T-helper 1 cell treated with Interleukin-12 subunit alpha and Interleukin-12 subunit beta and Interleukin-4 antibody, amounts not matched to agents 30 ng/mL and 1 ng/mL, for 36 hours (primary cell): ENCODE measurements around the gene CRACR2A. TPM values are rescaled to one million over a fixed set of nuclear protein-coding genes. Genes with fewer than 3 reads are reported as not detected.

Experiments
- intact Hi-C: fragments of 100-400 bp; cut with micrococcal nuclease; formaldehyde crosslinking; loops from one replicate; pipeline ENCODE4 v1.15.1; 2024
- total RNA-seq: library from RNA; stranded (reverse); gene quantifications from 2 replicates; pipeline ENCODE4 v1.2.3, GENCODE V29; 2022

Gene CRACR2A
- total RNA-seq, 1 donor from 2014 or later = 49.9 TPM

DNA sequence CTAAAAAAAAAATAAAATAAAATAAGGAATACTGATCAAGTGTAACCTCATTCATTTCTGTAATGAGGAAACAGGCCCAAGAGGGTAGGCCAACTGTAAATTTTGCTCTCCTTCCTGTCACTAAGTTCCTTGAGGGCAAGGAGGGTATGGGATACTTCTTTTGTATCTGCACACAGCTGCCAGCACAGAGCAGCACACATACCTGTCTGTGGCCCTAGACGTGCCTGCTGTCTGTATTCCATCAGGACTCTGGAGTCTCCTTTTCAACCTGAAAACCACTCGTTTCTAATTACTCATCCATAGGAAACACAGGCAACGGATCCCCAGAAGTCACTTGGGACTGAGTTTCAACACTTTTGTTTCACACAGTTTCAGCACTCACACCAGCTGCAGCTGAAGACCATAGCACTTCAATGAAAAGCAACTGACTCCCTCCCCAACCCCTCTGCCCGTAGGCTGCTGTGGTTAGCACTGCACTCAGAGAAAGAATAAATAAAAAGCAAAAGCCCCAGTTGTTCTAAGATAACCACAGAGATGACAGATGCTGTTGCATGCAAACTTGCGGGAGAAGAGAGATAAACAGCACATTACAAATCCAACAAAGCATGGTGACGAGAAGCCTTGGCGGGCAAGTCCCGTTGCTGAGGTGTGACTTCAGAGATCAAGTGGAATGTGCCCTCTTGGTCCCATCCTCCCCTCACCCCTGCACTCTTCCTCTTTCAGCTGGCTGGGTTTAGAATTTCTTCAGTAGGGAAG is 24.9 kb downstream of the CRACR2A start:
- intact Hi-C loops = loop anchor here (1.0 to 10.0 kb wide), 8 partner anchors 16 to 1097 kb away; partner anchors contain the start of genes ITFG2 and PARP11

DNA sequence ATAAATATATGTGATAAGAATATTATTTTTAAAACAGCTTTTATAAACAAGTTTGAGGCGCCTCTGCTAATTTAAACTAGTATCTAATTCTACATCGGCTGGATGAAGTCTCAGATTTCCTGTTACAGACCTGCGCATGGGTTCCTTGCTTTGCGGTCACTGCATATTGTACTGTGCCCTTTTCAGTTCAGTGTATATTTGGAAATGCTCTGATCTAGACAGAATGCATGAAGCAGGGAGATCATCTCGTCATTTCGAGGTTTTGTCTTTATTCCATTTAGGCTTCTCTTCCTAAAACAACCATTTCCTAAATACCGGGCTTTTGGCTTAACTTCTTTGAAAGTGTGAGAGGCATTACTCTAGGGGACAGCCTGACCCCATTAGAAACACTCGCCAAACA is 25.6 kb downstream of the CRACR2A start:
- intact Hi-C loops = loop anchor here (5.0 to 10.0 kb wide), 3 partner anchors 45 to 1097 kb away; partner anchors contain the start of gene ITFG2

DNA sequence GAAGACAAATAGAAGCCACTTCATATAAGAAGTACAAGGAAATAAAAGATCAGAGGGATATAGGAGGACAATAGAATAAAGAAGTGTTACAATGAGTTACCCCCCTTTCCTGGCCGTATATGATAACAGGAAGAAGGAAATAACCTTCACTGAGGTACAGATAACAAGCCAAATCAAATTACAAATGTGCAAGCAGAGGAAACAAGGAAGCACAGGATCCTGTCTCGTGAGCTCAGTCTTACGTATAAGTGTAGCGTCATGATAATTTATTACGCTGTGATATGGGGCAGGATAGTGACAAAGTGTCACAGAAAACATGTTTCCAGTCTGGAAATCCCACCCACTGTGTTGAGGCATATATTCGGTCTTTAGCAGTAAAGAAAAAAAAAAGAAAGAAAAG is 26.5 kb downstream of the CRACR2A start:
- intact Hi-C loops = loop anchor here (5.0 to 10.0 kb wide), 3 partner anchors 46 to 1098 kb away; partner anchors contain the start of gene ITFG2

DNA sequence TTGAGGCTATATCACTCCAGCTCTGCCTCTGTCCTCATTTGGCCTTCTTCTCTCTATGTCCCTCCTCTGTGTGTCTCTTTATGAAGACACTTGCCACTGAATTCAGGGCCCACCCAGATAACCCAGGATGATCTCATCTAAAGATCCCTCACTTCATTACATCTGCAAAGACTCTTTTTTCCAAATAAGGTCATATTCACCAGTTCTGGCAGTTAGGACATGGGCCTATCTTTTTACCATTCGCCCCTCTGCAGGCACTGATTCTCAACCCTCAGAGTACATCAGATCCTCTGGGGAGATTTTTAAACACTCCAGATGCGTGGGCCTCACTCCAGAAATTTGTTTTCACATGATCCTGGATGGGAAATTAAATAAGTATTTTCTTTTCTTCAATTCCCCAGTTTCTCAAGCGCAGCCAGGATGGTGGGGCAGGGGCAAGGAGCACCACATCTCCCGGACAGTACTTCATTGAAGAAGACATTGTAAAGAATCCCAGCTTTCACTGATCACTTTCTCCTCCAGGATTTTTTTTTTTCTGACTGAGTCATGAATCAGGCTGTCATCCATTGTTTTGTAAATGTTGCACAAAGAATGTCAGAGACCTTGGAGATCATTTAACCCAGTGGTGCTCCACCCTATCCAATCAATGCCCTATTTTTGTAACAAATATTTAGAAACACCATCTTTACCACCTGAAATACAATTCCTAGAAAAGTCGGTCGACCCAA is 27.4 kb downstream of the CRACR2A start:
- intact Hi-C loops = loop anchor here (5.0 to 10.0 kb wide), 3 partner anchors 47 to 1099 kb away; partner anchors contain the start of gene ITFG2

DNA sequence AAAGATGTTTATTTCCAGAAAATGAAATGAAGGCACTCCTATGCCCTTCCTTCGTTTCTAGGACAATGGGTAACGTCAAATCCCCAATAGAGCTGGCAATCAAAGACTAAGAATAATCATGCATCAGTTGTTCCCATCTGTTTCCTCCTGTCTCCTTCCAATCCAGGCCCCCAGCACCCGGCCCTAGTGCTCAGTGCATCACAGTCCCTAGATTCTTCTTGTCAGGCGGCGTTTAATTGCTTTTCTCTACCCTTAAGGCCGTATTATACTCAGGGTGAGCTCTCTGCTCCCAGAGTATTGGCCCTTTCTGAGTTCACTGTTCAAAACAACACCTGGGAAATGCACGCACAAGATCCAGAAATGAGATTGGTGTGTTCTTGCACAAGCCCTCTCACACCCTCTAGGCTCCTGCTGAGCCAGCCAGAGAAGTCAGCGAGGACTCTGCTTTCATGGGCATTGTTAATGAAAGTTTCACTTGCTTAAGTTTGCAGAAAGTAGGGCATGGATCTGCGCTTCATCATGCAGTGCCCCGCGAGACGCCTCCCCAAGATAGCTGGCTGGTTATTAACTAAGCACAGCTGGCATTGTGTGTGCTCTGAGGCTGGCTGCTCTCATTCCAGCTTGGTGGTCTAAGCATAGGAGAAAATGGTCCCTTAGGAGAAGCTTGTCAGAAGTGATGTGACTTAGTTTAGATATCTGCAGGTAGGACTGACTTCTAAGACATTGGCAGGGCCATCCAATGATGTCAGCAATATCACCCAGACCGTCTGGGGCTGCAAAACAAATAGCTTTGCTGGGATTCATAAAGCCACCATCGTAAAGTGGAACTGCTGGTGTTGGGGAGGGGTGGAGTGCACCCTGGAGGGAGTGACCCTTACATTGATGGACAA is 28.7 kb downstream of the CRACR2A start:
- intact Hi-C loops = loop anchor here (10.0 kb wide), 1 partner anchor 1101 kb away; no protein-coding TSS in a partner anchor

DNA sequence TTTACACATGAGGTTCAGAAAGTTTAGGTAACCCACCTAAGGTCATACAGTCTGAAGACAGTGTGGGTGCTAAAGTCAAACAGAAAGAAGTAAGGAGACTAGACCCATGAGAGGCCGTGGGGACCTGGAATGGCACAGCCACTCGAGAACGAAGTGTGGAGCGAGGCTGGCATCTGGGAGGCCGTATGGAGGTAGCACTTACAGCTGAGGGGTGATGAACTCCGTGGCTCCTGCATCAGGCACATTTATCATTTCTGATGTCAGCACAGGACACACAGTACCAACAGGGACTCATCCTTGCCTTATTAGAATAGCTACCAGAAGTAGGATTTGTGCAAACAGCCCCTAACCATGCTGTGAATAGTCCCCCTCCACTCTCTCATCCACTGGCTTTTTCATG is 30.5 kb downstream of the CRACR2A start:
- intact Hi-C loops = loop anchor here (10.0 kb wide), 1 partner anchor 1102 kb away; no protein-coding TSS in a partner anchor

DNA sequence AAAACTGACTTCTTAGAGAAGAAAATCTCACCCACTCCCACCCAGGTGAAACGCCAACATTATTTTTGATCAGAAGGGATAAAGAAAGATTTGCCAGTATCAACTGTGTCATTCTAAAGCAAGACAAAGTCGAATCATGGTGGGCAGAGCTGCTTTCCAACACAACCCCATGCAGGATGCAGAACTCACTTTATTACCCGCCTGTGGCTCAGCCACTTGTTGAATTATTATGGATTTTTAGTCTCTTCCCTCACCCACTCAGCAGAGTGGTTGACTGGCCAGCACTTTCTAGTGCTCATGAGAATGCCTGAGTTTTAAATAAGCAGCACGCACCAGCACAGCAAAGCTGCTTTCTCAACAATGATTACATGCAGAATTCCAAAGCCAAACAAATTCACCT is 32.1 kb downstream of the CRACR2A start:
- intact Hi-C loops = loop anchor here (10.0 kb wide), 1 partner anchor 1104 kb away; no protein-coding TSS in a partner anchor

DNA sequence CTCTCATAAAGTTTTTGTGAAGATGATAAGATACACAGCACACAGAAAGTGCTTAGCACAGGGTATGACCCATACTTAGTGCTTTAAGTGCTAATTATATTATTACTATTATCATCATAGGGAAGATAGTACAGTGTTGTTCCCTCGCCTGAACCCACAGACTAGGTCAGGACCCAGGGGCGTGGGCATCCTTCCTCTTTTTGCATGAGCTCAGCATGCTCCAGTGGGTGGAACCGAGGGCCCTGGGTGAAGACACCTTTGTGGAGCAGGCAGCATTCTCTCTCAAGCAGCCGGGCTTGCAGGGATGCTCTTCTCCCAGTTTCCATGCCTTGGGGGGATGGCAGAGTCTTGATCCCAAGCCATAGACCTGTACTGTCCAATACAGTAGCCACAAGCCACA is 34.8 kb downstream of the CRACR2A start:
- intact Hi-C loops = no loop called here

DNA sequence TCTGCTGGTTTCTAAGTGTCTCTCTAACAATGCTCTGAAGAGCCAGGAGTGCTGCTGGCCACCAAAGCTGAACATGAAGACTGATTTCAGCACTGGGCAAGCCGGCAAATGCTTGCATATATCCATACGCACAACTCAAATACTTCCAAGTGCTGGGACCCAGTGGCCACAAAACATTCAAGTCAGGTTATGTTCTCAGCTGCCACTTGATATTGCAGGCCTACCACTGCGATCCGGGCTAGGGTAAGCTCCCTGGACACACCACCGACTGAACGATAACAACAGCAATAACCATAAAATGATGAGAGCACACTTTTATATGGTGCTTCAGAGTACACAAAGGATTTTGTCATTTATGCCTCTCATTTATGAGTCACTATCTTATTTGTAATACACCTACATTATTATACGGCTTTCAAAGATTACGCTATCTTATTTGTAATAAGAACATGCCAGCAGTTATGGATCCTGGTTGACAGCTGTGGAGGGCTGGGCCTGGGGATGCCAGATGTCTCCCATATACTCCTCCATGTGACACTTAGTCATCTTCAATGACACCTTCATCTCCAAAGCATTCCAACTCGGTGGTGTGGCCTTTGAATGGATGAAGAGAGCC is 35.5 kb downstream of the CRACR2A start:
- intact Hi-C loops = no loop called here

DNA sequence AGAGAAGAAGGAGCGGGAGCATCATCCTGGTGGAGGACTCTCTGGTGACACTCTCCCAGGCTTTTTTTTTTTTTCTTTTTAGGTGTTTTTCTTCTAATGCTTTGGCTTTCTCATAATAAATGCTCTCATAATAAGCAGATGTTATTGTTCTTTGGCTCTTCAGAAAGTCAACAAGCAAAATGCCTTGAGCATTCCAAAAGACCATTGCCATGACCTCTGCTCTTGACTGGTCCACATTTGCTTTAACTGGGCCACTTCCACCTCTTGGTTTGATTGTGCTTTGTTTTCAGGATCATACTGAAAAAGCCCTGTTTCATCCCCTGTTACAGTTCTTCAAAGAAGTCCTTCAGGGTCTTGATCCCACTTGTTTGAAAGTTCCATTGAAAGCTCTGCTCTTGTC is 36.9 kb downstream of the CRACR2A start:
- intact Hi-C loops = no loop called here

DNA sequence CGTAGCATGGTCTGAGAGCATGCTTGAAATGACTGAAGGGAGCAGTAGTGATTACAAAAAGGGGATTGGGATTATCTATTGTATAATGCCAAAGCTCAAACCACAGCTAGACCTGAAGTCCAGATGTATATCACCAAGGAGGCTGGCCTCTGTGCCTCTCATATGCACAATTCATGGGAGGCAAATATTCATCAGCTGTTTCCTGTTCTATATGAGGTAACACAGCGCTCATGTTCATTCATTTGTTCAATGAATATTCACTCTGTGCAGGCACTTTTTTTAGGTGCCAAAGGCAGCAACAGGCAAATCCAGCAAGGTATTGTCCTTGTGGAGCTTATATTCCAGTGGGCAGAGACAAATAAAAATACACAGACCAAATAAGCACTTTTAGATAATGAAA is 39.0 kb downstream of the CRACR2A start:
- intact Hi-C loops = no loop called here

DNA sequence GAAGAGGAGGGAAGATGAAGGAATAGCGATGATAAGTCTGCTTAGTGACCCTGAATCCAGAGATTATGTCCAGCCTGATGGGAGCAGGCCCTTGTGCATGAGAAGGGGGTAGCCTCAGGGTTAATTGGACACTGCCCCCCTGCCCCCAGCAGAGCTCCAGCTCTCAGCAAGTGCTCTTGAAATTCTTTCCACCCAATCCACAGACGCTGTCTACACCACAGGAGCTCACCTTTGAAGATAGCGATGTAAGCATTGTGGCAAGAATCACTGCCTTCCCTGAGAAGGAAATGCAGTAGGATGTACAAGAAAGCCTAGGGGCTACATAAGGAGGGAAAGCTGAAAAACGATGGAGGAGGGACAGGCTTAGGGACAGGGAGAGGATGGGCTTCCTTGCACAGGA is 39.4 kb downstream of the CRACR2A start:
- intact Hi-C loops = no loop called here

DNA sequence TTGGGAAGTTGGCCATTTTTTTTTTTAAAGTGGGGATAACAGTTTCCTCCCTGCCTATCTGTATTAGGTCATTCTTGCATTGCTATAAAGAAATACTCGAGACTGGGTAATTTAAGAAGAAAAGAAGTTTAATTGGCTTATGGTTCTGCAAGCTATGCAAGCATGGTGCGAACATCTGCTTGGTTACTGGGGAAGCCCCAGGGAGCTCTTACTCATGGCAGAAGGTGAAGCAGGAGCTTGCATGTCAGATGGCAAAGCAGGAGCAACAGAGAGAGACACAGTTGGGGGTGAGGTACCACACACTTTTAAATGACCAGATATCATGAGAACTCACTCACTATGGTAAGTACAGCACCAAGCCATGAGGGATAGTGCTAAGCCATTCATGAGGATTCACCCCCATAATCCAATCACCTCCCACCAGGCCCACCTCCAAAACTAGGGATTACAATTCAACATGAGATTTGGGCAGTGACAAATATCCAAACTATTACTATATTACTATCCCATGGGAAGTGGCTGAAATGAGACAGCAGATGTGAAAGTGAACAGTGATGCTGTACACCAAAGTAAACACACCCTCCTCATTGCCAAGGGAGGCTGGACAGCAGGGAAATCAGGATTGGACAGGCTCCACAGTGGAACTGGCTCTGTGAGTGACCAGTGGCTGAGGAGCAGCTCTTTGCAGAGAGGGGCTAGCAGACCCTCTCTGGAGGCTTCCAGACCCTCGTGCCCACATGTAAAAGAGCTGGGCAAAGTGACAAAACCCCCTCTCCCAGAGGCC is 40.5 kb downstream of the CRACR2A start:
- intact Hi-C loops = no loop called here

DNA sequence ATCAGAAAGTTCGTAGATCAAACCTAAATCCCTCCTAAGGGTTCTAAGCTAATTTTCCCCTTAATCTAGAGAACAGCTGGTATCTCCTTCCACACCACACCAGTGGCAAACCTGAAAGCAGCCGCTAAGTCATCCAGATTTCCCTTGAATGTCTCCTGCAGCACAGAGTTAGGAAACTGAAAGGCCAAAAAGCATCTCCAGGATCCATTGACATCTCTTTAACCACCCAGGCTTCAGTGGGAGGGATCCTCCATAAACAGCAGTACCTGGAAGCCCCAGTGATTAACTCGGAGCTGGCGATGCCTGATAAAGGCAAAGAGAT is 47.6 kb downstream of the CRACR2A start:
- intact Hi-C loops = loop anchor here (5.0 kb wide), 1 partner anchor 37 kb away; no protein-coding TSS in a partner anchor

DNA sequence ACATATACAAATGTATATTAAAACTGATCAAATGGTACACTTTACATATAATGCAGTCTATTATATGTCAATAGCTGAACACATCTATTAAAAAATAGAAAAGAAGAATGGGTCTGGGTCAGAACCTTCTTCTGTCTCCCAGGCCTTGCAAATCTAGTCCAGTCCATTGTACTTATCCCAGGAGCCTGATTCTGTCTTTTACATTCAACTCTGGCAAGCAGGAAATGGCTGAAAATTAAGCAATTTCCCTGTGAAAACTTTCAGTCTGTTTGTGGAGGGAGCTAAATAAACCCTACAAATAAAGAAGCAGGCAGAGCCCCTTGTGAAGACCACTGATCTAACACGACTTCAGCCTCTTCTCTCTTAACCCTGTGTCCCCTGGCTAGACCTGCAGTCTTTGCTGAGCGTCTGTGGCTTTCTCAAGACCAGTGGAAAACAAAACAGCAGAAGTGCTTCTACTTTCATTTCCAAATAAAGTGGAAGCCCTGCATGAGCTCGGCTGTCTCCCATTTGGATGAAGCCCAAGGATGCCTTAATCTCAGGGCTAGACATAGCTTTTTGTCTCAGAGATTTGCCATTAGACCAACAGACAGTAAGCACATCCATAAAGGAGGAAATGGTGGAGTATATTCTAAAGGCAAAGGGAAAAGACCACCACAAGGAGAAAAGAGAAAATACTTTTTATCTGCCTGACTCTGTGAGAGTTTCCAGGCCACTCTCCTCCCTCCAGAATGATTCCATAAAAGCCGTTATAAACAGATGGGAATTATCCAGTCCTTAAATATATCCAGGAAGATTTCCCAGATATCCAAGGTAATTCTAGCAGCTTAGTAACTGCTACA is 48.2 kb downstream of the CRACR2A start:
- intact Hi-C loops = loop anchor here (5.0 kb wide), 1 partner anchor 38 kb away; no protein-coding TSS in a partner anchor

DNA sequence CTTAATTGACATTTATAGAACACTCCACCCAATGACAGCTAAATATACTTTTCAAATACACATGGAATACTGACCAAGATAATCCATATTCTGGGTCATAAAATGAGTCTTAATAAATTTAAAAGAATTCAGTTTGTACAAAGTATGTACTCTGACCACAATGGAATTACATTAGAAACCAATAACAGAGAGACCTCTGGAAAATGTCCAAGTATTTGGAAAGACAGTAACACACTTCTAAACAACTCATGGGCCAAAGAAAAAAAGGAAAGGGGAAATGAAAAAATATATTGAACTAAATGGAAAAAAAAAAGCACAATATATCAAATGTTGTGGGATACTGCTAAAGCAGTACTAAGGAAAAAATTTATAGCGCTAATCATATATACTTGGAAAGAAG is 52.0 kb downstream of the CRACR2A start:
- intact Hi-C loops = no loop called here

DNA sequence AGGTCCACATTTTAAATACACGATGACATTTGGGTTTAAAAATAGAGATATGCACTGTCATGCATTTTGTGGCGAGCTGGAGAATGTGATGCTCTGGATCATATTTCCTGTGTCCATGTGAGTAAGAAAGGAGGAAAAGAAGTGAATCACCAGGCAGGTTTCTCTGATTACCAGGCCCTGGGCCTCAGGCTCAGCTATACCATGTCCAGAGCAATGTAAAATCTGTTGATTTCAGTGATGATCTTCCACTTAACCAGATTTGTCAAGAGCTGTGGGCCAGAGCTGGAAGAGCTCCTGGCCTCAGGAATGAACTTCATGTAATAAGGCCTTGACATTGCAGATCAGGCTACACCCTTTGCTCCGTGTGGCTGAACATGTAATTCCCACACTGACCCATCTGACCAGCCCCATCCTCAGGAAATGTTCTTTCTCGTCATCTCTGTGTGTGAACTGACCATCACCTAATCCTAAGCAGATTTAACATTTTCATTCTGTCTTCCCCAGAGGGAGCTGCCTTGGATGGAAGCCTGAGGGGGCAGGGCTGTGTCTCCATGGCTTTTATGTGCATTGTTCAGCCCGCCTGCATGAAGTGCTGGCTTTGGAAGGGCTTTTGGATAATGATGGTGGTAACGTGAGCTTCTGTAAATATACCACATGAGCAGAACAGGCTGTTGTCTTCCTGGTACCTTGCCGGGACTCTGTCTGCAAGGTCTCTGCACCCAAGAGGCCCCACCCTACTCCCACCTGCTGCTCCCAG is 54.5 kb downstream of the CRACR2A start:
- intact Hi-C loops = no loop called here

DNA sequence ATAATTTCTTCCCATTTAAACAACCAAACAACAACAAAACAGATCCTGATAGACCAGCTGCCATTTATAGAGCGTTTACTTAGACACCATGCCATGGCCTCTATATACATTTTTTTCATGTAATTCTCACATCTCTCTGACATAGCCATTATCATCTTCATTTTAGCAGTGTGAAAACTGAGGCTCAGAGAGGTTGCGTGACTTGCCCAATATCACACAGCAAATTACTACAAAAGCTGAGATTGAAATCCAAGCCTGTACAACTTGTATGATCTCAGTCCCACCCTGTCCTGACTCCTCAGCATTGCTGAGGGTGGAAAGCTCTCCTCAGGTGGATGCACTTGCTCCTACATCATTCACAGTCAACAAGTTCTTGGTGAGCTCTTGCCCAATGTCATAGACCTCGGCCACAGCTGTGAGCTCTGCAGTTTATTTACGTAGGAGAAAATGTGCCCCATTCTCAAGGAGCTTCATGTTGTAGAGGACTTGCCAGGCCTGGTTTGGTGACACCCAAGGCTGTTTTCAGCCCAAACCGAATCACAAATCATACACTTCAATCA is 55.5 kb downstream of the CRACR2A start:
- intact Hi-C loops = no loop called here
